ENCODE data around the gene PCSK7. TPM values are rescaled to one million over a fixed set of nuclear protein-coding genes. Genes with fewer than 3 reads are reported as not detected.

PCSK7 gene
- total and polyA plus RNA-seq, 4 donors = 7.3 to 32.3 (median 16.2) TPM

DNA sequence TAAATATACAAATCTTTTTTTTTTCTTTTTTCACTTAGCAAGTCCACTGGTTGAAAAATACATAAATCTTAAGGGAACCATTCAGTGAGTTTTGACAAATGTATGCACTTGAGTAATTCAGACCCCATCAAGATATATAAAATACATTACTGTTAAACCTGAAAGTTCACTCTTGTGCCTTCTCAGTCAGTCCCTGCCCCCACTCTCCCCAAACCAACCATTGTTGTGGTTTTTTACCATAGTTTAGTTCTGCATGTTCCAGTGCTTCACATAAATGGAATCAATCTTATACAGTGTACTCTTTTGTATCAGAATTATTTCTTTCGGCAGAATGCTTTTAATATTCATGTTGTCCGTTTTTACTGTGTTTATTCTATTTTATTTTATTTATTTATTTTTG lies 26.7 kb upstream of the PCSK7 start:
- Histone ChIP-seq H3K4me3 (ENCODE audit: low read depth in 1 of 3, low read length in 3 of 3) (no peak overlapping the region), H3K9ac (ENCODE audit: low read depth in 1 of 2, low read length in 2 of 2) (no peak overlapping the region), H3K36me3 (ENCODE audit: control insufficient read depth in 4 of 4, insufficient read depth in 3 of 4, low read depth in 1 of 4, low read length in 3 of 4) (peaks cover 0 to 6% (median 3%) of the 10 kb centered on the region in 4 donors), H3K27ac (ENCODE audit: low read depth in 1 of 2, low read length in 2 of 2) (no peak overlapping the region), H3K27me3 (ENCODE audit: control insufficient read depth in 4 of 4, insufficient read depth in 4 of 4, low read length in 3 of 4) (no peaks in the 10 kb centered on the region), H3K9me3 (ENCODE audit: control insufficient read depth in 4 of 4, low read length in 3 of 4) (no peaks in the 10 kb centered on the region), H3K4me1 (ENCODE audit: control insufficient read depth in 4 of 4, insufficient read depth in 4 of 4, low read length in 3 of 4) (no peaks in the 10 kb centered on the region)
- WGBS = 94% methylated on average over 2 of the region's 2 CpGs
- DNase-seq (ENCODE audit: low spot score) = no peak
- TF ChIP-seq, protein P1, sequence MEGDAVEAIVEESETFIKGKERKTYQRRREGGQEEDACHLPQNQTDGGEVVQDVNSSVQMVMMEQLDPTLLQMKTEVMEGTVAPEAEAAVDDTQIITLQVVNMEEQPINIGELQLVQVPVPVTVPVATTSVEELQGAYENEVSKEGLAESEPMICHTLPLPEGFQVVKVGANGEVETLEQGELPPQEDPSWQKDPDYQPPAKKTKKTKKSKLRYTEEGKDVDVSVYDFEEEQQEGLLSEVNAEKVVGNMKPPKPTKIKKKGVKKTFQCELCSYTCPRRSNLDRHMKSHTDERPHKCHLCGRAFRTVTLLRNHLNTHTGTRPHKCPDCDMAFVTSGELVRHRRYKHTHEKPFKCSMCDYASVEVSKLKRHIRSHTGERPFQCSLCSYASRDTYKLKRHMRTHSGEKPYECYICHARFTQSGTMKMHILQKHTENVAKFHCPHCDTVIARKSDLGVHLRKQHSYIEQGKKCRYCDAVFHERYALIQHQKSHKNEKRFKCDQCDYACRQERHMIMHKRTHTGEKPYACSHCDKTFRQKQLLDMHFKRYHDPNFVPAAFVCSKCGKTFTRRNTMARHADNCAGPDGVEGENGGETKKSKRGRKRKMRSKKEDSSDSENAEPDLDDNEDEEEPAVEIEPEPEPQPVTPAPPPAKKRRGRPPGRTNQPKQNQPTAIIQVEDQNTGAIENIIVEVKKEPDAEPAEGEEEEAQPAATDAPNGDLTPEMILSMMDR (IDR thresholded peaks at IDR 0.05; ENCODE audit: low read depth, low read length, missing input control) = no peak
- TF ChIP-seq FOXA1 (IDR thresholded peaks at IDR 0.05) (no peak), NR2F2 (IDR thresholded peaks at IDR 0.05) (no peak), RAD21 (IDR thresholded peaks at IDR 0.05) (no peak), GABPA (IDR thresholded peaks at IDR 0.05 in 1 of 2, conservative IDR thresholded peaks at IDR 0.05 in 1 of 2) (no peak), HNF4G (IDR thresholded peaks at IDR 0.05) (no peak), EGR1 (IDR thresholded peaks at IDR 0.05; ENCODE audit: low read depth in 2 of 2) (no peak), HNF4A (conservative IDR thresholded peaks at IDR 0.05) (no peak), FOXA2 (IDR thresholded peaks at IDR 0.05) (no peak), YY1 (IDR thresholded peaks at IDR 0.05) (no peak), TAF1 (conservative IDR thresholded peaks at IDR 0.05) (no peak), JUND (IDR thresholded peaks at IDR 0.05) (no peak), RXRA (IDR thresholded peaks at IDR 0.05) (no peak), SP1 (IDR thresholded peaks at IDR 0.05) (no peak)
- TF ChIP-seq, protein P2, sequence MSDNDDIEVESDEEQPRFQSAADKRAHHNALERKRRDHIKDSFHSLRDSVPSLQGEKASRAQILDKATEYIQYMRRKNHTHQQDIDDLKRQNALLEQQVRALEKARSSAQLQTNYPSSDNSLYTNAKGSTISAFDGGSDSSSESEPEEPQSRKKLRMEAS (IDR thresholded peaks at IDR 0.05) = no peak
- TF ChIP-seq, protein P3, sequence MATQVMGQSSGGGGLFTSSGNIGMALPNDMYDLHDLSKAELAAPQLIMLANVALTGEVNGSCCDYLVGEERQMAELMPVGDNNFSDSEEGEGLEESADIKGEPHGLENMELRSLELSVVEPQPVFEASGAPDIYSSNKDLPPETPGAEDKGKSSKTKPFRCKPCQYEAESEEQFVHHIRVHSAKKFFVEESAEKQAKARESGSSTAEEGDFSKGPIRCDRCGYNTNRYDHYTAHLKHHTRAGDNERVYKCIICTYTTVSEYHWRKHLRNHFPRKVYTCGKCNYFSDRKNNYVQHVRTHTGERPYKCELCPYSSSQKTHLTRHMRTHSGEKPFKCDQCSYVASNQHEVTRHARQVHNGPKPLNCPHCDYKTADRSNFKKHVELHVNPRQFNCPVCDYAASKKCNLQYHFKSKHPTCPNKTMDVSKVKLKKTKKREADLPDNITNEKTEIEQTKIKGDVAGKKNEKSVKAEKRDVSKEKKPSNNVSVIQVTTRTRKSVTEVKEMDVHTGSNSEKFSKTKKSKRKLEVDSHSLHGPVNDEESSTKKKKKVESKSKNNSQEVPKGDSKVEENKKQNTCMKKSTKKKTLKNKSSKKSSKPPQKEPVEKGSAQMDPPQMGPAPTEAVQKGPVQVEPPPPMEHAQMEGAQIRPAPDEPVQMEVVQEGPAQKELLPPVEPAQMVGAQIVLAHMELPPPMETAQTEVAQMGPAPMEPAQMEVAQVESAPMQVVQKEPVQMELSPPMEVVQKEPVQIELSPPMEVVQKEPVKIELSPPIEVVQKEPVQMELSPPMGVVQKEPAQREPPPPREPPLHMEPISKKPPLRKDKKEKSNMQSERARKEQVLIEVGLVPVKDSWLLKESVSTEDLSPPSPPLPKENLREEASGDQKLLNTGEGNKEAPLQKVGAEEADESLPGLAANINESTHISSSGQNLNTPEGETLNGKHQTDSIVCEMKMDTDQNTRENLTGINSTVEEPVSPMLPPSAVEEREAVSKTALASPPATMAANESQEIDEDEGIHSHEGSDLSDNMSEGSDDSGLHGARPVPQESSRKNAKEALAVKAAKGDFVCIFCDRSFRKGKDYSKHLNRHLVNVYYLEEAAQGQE (IDR thresholded peaks at IDR 0.05) = no peak
- TF ChIP-seq, protein P4, sequence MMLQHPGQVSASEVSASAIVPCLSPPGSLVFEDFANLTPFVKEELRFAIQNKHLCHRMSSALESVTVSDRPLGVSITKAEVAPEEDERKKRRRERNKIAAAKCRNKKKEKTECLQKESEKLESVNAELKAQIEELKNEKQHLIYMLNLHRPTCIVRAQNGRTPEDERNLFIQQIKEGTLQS (IDR thresholded peaks at IDR 0.05) = no peak
- TF ChIP-seq, protein P5, sequence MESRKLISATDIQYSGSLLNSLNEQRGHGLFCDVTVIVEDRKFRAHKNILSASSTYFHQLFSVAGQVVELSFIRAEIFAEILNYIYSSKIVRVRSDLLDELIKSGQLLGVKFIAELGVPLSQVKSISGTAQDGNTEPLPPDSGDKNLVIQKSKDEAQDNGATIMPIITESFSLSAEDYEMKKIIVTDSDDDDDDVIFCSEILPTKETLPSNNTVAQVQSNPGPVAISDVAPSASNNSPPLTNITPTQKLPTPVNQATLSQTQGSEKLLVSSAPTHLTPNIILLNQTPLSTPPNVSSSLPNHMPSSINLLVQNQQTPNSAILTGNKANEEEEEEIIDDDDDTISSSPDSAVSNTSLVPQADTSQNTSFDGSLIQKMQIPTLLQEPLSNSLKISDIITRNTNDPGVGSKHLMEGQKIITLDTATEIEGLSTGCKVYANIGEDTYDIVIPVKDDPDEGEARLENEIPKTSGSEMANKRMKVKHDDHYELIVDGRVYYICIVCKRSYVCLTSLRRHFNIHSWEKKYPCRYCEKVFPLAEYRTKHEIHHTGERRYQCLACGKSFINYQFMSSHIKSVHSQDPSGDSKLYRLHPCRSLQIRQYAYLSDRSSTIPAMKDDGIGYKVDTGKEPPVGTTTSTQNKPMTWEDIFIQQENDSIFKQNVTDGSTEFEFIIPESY (IDR thresholded peaks at IDR 0.05) = no peak
